ENCODE data around the gene HTT. TPM values are rescaled to one million over a fixed set of nuclear protein-coding genes. Genes with fewer than 3 reads are reported as not detected.

HTT gene
- total RNA-seq, 2 donors from 2014 or later, result 23.2 to 25.2 TPM

GRCh38 chr4:3112201-3112600 is 37.7 kb downstream of the HTT start:
- intact Hi-C loops (cut with DNase I), result no loop called here
- peak; percentile 25 to 33 for ATAC-seq
- DNase-seq, result no peak

DNA sequence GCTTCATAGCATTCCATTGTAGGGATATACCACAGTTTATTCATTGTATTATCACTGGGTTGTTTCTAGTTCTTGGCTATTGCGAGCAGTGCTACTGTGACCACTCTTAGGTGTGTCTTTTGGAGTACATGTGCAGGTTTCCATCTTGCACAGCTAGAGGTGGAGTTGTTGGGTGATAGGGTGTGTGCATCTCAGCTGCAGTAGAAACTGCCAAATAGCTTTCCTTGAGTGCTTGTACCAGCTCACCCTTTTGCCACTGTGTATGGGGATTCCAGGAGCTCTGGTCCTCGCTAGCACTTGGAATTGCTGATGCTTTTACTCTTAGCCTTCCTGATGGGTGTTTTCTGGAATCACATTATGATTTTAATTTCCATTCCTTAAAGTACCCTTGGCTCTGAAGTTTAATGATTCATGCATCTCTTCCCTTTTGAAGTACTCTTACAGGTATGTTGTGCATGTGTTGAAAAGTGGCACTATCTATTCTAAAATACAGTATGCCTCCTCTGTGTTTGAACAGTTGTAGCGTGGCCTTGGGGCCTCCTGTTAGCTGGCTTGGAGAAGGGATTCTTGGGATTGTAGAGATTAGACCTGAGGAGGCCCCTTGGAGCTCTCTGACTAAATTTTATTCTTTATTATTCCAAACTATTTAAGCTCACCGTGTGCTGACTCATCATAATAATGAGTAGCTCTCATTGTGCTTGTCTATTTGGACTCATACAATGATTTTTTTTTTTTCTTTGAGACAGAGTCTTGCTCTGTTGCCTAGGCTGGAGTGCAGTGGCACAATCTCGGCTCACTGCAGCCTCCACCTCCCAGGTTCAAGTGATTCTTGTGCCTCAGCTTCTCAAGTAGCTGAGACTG is 38.4 kb downstream of the HTT start:
- peak in 1 of 2 donors; percentile 22 for ATAC-seq
- intact Hi-C loops (cut with DNase I), result no loop called here

DNA sequence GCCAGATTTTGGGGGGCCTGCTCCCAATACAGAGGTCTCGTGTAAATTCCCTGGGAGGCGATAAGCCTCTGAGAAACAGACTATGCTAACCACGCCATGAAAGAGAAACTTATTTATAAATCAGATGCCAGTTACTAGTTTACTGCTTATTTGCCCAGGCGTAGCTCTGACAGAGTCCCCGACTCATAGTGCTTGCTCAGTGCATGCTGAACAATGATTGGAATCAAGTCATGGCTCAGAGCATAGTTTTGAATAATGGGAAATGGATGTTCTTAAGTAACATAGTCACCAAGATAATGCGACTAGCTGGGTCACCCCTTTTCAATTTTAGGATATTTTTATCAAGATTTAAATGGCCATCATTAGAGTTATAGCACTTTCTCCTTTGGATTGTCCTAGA is 39.9 kb downstream of the HTT start:
- intact Hi-C loops (cut with DNase I), result no loop called here
- DNase-seq (no peak), ATAC-seq (no peak)

More for the DNA sequence above, 38.4 kb downstream of the HTT start:
- DNase-seq, result no peak

DNA sequence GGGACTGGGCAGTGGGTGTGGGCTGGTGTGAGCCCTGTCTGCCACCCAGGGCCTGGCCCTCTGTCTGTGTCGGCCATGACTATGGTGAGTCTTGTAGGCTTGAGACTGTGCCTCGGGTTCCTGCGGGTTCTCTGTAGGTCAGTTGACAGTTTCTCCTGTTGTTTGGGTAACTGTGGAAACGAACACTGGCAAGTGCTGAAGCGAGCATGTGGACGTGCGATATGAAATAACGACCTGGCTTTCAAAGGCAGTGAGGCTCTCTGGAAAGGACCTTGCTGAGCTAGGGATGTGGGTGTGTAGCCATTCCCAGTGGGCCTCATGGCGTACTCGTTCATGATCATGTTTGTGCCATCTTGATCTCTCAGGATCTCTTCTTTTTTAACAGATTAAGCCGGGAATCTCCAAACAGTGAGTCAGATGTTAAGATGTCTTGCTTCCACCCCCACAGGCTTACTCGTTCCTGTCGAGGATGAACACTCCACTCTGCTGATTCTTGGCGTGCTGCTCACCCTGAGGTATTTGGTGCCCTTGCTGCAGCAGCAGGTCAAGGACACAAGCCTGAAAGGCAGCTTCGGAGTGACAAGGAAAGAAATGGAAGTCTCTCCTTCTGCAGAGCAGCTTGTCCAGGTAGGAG is 41.3 kb downstream of the HTT start:
- intact Hi-C loops (cut with DNase I), result no loop called here
- ATAC-seq, result no peak
- DNase-seq, result no peak

DNA sequence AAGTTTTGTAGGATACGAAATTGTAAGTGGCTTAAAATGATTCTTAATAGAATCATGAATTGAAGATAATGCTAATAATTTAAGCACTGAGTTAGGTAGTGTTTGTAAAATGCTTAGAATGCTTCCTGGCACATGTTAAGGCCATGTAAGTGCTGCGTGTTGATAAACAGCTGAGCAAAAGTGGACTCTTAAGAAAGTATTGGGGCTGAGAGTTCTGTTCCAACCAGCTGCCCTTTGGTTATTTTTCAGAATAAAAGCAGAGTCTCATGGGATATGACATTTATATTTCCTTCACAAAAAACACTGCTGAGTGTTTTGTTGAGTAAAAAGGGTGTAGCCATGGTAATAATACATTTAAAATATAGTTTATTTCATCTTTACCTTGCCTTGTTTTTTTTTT is 42.5 kb downstream of the HTT start:
- ATAC-seq (peak in 1 of 2 donors; percentile 66), DNase-seq (no peak)
- intact Hi-C loops (cut with DNase I), result no loop called here

DNA sequence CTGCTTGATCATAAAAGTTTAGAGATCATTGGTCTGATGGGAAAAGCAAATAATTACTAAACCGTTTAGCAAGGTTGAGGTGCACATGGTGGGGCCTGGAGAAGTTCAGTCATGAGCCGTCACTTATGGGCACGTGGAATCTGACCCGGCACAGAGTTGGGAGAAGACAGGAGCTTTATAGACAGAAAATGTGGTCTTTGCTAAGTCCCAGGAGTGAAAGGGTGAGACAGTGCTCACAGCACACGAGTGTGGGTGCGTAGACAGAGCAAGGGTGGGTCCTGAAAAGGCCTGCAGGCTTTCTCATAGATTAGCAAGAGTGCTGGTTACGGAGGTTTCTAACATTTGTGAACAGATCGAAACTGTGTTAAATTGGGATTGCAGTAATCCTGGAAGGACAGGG is 43.8 kb downstream of the HTT start:
- ATAC-seq (no peak), DNase-seq (no peak)
- intact Hi-C loops (cut with DNase I), result no loop called here

DNA sequence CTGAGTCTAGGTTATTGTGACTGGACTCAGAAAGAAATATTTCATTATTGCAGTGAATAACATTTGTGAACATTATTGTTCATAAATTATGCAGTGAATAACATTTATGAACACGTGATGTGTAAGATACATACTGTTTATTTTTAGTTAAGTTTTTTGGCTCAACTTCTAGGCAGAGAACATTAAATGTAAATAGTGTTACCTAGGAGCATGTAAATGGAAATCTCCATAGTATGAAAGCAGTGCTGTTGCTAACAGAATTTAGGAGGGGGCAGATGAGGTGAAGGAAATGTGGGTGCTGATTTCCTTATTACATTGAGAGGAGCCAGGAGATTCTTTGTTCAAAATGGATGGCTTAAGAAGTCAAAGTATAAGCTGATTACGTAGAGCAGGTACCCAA is 45.0 kb downstream of the HTT start:
- DNase-seq (no peak), ATAC-seq (no peak)
- intact Hi-C loops (cut with DNase I), result no loop called here

DNA sequence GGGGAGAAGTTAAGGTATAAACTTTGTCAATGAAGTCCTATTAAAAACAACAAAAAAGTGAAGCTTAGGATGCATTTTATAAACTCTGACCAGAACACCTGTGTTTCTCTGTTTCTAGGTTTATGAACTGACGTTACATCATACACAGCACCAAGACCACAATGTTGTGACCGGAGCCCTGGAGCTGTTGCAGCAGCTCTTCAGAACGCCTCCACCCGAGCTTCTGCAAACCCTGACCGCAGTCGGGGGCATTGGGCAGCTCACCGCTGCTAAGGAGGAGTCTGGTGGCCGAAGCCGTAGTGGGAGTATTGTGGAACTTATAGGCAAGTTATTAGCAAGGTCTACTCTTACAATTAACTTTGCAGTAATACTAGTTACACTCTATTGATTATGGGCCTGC is 46.6 kb downstream of the HTT start:
- ATAC-seq, result no peak
- intact Hi-C loops (cut with DNase I), result no loop called here
- DNase-seq, result no peak

DNA sequence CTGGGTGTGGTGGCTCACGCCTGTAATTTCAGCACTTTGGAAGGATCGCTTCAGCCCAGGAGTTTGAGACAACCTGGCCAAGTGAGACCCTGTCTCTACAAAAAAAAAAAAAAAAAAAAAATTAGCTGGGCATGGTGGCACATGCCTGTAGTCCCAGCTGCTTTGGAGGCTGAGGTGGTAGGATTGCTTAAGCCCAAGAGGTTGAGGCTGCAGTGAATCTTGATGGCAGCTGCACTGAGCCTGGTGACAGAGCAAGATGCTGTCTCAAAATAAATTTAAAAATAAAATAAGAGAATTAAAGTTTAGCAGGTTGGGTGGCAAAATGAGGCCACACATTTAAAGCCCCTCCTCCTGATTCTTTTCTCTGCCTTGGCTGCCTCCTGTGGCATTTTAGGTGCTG is 47.1 kb downstream of the HTT start:
- DNase-seq (no peak), ATAC-seq (no peak)
- intact Hi-C loops (cut with DNase I), result no loop called here

GRCh38 chr4:3122081-3122563 is 47.6 kb downstream of the HTT start:
- DNase-seq (no peak), ATAC-seq (peak; percentile 71 to 78)
- intact Hi-C loops (cut with DNase I), result no loop called here

DNA sequence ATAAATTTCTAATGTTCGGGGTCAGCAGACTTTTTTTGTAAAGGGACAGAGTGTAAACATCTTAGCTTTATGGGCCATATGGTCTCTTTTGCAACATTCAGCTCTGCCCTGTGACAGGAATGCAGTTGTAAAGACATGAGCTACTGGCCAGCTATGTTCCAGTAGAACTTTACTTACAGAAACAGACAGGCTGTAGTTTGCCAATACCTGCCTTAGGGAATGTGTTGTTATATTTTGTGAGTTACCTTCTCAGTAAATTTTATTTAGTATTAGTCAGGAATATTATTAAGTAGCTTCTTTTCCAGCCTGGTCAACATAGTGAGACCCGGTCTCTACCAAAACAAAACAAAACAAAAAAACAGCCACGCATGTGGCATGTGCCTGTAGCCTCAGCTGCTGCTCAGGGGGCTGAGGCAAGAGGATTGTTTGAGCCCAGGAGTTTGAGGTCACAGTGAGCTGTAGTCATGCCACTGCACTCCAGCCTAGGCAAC is 48.7 kb downstream of the HTT start:
- intact Hi-C loops (cut with DNase I), result no loop called here
- peak; percentile 45 to 50 for ATAC-seq
- no peak for DNase-seq

GRCh38 chr4:3124070-3124767 is 49.7 kb downstream of the HTT start:
- intact Hi-C loops (cut with DNase I), result no loop called here
- ATAC-seq (no peak), DNase-seq (no peak)

DNA sequence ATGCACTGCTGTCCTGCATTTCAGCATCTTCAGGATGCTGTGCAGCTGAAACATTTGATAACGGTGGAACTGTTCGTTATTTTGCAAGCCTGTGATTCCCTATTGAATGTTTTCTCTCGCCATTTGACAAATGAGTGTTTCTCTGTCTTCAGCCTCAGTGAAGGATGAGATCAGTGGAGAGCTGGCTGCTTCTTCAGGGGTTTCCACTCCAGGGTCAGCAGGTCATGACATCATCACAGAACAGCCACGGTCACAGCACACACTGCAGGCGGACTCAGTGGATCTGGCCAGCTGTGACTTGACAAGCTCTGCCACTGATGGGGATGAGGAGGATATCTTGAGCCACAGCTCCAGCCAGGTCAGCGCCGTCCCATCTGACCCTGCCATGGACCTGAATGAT is 52.6 kb downstream of the HTT start:
- DNase-seq (no peak), ATAC-seq (no peak)
- intact Hi-C loops (cut with DNase I), result no loop called here

GRCh38 chr4:3128058-3128457 is 53.6 kb downstream of the HTT start:
- ATAC-seq (no peak), DNase-seq (no peak)
- intact Hi-C loops (cut with DNase I), result no loop called here

DNA sequence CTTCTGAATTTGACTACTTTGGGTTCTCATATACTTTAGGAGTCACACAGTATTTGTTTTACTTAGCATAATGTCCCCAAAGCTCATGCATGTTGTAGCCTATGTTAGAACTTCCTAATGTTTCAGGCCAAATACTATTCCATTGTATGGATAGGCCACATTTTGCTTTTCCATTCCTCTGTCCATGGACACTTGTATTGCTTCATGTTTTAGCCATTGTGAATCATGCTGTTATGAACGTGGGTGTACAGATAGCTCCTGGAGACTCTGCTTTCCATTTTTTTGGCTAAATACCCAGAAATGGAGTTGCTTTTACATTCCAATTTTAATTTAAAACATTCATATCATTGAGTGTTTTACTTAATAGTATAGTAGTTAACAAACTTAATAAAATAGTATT is 54.5 kb downstream of the HTT start:
- DNase-seq (no peak), ATAC-seq (no peak)
- intact Hi-C loops (cut with DNase I), result no loop called here

DNA sequence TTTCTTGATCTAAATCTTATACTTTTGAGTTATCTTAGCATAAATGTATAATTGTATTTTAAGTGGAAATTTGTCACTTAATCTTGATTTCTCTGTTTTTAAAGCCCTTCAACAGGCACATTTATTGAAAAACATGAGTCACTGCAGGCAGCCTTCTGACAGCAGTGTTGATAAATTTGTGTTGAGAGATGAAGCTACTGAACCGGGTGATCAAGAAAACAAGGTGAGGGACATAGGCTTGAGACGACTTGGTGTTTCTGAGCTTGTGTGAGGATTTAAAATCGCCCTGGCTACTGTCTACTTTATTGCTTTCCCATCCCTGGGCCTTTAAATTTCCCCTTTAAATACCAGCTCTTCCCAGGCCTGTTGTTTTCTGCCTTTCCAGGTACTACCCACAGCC is 55.7 kb downstream of the HTT start:
- ATAC-seq (no peak), DNase-seq (no peak)
- intact Hi-C loops (cut with DNase I), result no loop called here

- intact Hi-C loops (cut with DNase I), result no loop called here
- DNase-seq, result no peak
- no peak for ATAC-seq
These were observed 56.3 kb downstream of the HTT start for GRCh38 chr4:3130826-3131225.

DNA sequence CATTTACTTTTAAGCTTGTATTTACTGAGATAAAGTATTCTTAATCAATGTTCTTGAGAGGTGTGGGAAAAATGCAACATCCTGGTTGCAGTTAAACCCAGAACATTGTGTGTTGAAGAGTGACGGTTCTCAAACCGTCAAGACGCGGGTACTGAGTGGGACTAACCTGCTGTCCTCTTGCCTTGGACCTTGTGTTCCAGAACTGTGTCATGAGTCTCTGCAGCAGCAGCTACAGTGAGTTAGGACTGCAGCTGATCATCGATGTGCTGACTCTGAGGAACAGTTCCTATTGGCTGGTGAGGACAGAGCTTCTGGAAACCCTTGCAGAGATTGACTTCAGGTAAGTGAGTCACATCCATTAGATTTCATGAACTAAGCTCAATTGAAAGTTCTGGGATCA is 59.7 kb downstream of the HTT start:
- no peak for ATAC-seq
- intact Hi-C loops (cut with DNase I), result no loop called here
- no peak for DNase-seq

DNA sequence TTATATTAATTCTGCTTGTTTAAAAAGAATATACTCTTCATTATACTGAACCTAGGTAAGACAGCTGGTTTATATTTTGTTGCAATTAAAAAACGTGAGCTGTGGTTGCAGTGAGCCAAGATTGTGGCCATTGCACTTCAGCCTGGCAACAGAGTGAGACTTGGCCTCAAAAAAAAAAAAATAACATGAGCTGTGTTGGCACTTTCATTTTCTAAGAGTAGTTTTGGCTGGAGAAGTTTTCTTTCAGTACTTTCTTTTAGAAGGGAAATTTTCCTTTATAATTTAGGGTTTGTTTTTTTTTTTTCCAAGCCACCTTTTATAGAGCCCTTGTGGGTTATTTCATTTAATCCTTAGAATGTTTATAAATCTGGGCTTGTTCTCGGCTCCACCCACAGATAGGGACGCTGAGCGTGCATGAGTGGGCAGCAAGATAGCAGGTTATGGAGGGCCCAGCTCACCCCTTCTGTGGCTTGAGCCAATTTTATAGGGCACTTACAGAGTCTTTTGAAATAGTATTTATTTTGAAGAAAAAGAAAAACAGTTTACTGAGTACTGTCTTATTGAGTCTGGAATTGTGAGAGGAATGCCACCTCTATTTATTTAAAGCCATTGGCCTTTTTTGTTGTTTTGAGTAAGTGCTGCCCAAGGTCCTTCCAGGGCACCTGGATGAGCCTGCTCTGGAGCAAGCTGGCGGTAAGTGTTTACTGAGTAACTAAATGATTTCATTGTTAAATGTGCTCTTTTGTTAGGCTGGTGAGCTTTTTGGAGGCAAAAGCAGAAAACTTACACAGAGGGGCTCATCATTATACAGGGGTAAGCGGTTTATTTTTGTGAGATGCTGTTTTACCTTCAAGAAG is 60.9 kb downstream of the HTT start:
- intact Hi-C loops (cut with DNase I), result no loop called here
- ATAC-seq (peak in 1 of 2 donors; percentile 73), DNase-seq (no peak)
